HG03439 (cell line): ENCODE results near the gene MIX23.

Experiments
- ATAC-seq: cut with Tn5 transposase; IDR thresholded peaks from one replicate; pipeline ENCODE4 v1.9.1; 2021; ENCODE audit warnings: mild to moderate bottlenecking, moderate library complexity; ENCODE audit not compliant: unreplicated experiment

MIX23 gene

DNA sequence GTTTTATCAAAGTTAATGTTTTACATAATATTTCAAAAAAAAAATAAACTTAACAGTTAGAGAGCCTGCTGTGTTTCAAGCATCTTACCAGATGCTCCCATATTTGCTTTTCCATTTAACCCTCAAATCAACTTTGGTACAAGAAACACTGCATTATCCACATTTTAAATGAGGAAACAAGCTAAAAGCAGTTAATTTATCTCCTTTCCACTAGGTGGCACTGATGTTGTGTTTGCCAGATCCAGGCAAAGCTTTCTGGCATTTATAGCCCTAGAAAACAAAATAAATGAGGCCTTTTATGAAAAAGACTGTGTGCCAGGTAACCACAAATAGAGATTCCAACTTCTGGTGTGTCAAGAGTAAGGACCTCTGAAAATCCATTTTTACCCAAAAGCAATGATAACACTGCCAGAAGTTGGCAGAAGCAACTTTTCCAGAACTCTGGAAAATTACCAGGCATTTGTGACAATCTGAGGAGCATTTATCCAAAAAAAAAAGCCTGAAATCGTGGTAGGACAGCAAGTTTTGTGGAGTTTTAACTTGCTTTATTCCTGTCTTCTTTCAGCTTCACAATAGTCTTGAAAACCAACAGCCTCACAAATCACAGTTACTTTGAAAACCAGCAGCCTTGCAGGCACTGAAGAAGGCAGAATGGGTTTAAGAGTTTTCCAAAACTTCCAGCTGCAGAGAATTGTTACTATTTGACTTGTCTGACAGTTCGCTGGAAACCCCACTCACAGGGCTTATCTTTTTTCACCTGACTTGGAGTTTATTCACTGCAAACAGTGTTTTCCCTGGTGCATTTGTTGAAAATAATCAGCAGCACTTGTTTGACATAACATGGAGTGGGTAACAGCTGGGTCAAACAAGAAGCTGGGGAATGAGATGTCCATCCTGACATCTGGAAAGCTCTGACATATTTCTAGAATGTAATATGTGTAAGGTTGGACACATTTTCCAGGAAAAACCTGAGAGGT lies 10.1 kb upstream of the MIX23 start:
- ATAC-seq, result no peak

DNA sequence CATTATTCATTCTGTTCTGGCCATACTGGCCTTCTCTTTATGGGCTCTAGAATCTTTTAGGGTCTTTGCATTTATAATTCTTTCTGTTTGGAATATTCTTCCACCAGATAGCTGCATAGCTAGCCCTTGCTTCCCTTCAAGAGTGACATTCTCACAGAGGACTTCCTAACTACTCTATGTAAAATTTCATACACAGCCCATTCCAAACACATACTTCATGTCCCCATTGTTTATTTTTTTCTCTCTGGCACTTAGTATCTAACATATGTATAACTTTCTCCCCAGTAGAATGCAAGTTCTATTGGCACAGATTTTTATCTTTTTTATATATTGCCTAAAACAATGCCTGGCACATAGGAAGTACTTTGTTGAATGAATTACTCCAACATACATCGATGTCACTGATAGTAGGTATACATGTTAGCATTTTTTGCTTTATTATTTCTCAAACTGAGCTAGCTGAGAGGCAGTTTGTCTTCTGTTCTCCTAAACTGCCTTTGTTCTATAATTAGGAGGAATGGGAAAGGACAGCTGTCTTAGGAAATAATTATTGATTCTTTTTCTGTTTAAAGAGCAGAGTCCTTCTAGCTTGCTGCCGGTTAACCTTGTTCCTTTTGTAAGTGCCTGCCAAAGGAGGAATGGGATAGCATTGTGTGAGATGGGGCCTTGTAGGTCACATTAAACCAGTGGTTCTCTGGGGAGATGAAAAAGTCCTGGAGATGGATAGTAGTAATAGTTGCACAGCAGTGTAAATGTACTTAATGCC lies 8.8 kb upstream of the MIX23 start:
- ATAC-seq, result no peak

DNA sequence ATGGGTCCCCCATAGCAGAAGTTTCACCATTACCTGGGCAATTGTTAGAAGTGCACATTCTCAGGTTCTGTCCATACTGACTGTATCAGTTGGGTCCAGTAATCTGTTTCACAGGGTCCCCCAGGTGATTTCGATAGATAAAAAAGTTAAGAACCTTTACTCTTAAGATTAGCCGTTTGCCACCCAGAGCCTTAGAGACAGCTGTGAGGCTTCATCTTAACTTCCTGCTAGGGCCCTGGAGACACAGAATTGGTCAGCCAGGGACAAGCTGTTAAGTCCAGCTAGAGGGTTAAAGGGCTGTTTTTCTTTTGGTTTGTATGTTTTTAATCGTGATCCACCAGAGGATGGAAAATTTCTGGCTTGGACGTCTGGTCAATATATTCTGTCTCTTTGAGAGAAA lies 7.6 kb upstream of the MIX23 start:
- ATAC-seq, result no peak

DNA sequence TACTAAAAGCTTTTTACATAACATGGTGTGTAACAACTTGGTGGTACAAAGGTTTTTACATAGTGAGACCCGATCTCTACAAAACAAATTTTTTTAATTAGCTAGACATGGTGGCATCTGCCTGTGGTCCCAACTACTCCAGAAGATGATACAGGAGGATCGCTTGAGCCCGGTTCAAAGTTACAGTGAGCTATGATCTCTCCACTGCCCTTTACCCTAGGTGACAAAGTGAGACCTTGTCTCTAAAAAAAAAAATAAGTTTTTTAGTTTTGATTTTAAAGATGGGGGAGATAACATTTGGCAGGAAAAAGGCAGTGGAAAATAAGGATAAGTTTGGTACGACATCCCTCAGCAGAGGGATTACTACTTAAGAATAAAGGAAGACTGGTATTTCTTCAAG lies 6.9 kb upstream of the MIX23 start:
- no peak for ATAC-seq

DNA sequence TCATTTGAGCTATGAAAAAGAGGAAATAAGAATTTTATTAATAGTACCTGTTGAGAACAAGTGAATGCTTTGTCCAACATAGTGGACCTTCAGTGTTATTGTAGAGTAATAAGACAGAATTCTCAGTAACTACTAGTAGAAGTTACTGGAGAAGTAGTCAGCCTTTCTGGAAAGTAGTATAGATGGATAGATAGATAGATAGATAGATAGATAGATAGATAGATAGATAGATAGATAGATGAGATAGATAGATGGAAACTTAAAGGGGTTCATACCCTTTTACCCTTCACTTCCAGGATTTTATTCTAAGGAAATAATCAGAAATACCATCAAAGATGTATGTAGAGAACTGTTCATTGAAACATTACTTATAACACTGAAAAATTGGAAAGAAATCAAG lies 6.2 kb upstream of the MIX23 start:
- no peak for ATAC-seq

DNA sequence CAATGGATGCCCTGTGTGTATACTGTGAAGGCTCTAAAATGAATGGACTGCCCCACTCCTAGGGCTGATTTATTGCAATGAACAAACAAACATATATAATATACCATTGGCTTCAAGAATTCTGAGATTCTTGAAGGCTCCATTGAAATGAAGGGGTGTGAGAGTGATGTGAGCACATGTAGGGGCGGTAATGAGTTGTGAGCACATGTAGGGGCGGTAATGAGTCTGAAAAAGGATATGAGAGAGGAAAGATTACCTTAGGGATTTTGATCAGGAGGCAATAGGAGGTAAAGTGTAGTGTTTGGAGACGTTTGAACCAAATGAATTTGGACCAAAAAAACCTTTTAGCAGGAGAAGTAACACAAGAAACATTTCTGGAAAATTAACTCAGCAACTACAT lies 4.7 kb upstream of the MIX23 start:
- no peak for ATAC-seq

DNA sequence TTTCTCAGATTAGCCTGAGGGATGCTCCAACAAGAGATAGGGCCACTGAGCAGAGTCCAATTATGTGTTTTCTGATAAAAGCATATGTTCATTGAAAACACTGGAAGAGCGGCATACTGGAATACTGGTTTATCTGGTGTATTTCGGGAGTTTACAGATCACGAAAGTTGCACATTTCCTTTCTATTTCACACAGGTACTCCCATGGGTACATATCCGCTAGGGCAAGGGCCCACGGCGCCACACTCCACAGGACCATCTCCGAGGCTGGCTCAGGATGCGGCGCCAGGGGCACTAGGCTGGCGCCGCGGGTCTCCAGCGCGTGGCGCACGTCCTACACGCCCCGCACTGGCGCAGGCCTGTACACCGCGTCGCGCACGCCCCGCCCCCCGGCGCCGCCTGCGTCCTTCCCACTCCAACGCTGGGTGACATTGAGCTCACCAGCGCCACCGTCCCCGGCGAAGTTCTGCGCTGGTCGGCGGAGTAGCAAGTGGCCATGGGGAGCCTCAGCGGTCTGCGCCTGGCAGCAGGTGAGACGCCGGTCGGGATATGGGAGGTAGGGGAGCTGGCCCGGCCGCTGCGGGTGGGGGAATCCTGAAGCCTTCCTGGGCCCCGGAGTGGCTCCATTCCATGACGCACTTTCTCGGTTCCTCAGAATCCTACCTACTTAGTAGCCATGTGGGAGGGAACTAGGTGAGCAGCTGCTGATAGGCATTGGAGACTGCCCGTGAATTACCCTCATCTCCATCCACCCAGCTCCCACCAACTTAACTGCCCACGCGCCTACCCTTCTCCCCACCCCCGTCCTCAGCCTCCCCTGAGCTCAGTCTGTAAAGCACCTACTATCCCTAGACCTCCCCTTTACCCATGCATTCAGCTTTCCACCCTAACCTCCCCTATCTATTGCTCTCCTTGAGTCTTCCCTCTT lies 1.0 kb upstream of the MIX23 start, which contains the start of gene FAM162A:
Gene FAM162A (plus strand): TSS at position 412 of the 927 bp plus-strand sequence. CDS start 84 bp downstream, at position 496.
- ATAC-seq, result peak; percentile 92

DNA sequence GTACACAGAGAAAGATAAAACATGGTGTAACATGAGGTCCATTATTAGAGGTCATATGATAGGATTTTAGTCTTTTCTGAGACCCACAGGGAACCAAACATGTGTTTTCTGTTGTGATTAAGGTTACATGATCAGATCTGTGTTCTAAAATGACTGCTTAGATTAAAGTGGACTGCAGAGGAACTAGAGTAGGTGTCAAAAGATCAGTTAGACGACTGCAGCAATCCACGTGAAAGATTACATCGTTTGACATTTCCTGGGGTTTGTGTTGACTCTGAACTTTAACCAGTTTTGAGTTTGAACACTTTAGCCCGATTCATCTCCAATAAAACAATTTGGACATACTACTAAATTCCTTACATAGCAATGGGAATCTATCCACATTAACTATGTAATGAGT lies 5.1 kb downstream of the MIX23 start:
- ATAC-seq, result no peak

DNA sequence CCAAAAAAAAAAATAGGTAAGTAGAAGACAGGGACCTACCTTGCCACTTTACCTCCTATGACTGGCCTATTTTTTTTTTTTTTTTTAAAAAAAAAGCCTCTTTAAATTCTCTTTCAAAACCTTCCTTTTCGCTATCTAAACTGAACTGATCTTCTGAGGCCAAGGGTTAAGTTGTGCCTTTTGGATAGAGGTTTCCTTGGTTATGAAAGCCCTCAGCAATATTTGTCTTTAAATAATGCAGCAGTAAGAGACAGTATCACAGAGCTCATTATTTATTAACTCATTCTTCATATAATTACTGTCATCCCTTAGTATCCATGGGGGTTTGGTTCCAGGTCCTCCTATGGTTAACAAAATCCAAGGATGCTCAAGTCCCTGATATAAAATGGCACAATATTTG lies 9.0 kb downstream of the MIX23 start:
- no peak for ATAC-seq

DNA sequence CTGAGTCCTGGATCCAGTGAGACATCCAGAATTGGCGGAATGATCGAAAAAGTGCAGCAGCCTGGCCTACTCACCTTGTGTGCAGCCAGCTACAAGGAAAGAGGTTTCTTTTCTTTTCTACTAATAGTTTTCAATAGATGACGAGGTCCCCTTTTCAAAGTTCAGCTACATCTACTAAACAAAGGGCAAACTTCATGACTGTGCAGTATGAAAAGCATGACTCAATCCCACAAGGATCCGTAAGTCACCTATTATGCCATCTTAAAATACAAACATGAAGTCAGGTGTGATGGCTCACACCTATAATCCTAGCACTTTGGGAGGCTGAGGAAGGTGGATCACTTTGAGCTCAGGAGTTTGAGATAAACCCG lies 16.7 kb downstream of the MIX23 start:
- ATAC-seq, result no peak

DNA sequence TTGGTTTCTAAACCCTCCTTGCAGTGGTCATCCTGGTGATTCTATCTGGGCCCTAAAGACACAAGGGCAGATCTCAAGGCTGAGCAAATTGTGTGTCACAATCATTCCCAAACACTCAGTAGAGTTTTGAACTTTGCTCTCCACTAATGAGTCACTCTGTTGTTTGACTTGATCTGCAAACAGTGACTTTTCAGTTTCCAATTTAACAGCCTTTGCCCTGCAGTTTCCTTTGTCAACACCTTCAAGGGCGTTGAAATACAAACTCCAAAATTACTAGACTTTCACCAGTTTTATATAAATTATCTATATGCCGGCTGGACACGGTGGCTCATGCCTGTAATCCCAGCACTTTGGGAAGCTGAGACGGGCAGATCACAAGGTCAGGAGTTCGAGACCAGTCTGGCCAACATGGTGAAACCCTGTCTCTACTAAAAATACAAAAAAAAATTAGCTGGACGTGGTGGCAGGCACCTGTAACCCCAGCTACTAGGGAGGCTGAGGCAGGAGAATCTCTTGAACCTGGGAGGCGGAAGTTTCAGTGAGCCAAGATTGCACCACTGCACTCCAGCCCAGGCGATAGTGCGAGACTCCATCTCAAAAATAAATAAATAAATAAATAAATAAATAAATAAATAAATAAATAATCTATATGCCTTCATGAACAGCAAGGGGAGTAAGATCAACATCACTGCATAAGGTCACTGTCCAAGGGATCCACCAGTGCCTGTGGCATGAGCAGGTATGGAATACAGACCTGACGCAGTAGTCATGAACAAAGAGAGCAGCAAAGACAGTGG lies 17.3 kb downstream of the MIX23 start:
- ATAC-seq, result peak; percentile 63

DNA sequence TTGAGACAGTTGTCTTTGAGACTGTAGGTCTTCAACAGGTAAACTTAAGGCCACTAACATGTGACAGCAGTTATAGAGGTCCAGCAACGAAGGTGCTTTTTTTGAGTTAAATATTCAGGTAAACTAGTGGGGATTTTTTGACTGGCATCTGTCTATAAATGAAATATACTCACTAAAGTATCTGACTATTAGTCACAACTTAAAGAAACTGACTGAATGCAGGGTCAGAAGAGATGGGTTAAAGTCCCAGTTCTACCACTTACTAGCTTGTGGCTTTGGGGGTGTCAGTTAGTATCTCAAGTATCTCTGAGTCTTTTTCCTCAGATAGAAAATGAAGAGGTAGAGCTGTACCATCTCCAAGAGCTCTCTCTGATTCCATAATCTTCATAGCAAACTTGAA lies 18.0 kb downstream of the MIX23 start:
- ATAC-seq, result peak; percentile 37

DNA sequence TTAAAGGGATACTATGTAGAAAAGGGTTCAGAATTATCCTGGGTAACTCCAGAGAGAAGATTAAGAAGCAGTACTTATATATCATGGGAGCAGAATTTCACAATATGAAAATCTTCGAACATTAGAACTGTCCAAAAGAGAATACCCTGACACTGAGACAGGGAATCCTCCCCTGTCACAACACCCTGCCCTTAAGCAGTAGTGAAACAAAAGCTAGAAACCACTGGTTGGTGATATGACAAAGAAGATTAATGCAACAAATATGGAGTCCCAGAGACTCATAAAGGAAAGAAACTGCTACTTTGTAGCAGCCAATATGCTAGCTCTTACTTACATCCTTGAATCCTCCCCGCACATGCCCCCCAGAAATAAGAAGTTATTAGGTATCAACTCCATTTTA lies 18.5 kb downstream of the MIX23 start:
- ATAC-seq, result no peak

DNA sequence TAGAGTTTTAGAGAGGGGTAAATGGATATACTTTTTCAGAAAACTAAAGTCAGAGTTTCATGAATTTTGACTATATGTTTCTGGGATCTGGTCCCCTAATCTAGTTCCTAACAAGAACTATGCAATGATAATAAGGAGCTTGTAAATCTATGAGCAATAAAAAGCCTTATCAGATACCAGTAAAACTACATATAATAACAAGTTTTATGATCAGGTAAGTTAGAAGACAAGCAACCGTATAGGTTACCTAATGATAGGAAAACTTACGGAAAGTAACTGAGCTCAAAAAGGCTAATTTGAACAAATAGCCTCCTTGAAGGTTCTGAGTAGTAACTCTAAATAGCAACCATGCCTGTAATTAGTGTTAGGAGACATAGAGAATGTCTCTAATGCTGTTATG lies 21.0 kb downstream of the MIX23 start:
- ATAC-seq, result no peak

DNA sequence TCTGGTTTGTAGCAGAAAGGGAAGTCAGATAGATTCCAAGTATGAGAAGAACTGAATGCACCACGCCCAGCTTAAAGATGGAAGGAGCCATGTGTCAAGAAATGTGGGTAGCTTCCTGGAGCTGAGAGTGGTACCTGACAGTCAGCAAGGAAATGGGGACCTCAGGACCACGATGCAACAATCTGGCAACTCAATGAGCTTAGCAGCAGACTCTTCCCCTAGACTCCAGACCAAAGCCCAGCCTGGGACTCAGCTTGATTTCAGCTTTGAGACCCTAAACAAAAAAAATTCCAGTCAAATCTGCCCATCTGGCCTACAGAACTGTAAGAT lies 24.4 kb downstream of the MIX23 start:
- no peak for ATAC-seq

DNA sequence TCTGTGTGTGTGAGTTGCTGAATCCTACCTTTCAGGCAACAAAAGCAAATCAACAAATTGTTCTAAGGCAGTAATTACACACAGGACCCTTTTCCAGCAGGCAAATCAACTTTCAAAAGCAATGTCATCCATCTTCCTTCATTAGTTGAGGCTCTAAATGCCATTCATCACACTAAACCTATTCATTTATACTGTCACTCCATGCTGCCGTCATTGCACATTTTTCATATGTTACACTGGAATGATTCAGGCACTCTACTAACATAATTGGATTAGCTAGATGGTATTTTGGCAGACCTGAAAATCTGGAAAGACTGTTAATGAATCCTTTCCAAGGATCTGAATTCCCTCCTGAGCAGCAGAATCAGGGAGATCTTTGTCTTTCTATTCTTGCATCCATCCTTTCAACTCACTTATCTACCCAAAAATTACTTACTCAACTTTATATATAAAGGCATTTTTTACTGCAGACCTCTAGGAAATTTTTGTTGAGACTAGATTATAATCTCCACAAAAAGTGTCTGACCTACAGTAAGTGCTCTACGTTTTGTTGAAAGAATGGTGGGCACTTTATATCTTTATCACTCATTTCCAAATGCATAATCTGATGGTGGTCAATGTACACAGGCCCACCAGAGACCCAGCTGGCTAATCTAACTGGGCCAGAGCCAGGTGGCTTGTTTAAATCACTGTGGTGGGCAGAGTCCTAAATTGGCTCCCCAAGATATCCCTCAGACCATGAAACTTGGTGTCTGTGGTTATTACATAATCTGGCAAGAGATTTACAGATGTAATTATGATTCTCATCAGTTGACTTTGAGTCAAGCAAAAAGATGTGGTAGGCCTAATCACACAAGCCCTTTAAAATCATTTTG lies 25.0 kb downstream of the MIX23 start:
- ATAC-seq, result no peak

DNA sequence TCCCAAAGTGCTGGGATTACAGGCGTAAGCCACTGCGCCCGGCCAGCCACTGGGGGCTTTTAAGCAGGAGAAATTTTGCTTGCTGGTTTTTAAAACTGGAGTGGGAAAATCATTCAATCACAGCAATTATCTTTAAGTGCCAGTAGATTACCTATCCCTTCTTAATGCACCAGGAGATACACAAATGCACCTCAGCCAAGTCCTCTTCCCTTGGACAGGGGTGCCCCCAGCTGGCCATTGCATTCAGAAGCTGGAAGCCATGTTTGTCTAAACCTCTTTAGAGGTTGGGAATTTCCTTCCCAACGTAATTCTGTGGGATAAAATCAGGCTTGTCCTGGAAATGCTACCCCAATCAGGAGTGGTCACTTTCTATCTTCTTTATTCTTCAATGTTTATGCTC lies 26.6 kb downstream of the MIX23 start:
- no peak for ATAC-seq

DNA sequence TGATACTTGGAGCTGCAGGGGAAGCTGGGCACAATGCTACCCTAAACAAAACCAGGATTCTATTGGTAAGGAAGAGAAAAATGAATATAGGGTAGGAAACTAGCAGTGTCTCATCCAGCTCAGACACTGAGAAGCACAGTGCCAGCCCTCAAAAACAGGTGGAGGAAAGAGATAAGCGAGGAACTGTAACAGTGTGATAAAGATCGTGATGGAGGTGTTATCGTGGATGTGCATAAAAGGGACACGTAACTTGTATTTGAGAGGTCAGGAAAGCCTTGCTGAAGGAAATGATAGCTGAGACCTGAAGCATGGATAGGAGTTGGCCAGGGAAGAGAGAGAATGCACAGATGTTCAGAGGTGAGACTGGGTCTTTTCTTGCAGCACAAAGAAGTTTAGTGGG lies 27.4 kb downstream of the MIX23 start:
- ATAC-seq, result no peak

DNA sequence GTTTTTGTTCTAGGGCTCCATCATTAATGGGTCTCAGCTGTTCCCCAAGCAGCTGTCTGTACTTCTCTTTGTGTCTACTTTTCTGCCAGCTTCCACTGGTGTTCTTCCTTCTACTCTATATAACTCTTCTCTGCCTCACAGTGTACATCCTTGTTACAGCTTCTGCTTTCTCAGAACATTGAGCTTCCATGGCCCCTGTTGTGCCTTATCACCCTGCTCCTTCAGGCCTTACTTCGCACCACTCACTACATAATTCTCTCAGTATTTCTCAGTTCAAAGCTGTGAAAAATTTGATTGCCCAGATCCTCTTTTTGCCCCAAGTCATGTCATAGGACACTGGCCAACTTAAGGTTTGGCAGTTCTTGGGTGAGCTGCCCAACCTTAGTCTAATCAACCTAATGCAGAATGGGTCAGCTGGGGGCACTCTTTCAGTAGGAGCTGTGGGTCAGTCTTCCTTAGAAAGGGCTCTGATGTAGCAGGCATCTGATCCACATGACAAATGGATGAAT lies 29.1 kb downstream of the MIX23 start:
- ATAC-seq, result no peak
